Tibial artery (tissue), 4 donors: ENCODE data around the gene PRPSAP2.
A peak's percentile ranks its signal among the peaks of the same experiment; 100 is the strongest.

Experiments used
- DNase-seq, 2 donors: peaks; one replicate each; pipeline ENCODE4 v3.0.0-alpha.2; 2019
- H3K27ac ChIP-seq, 2 donors: fragments of 200-600 bp; sonication (generic) in 1 of 2; 1 replicate in 1 of 2; 2 replicates in 1 of 2; pipeline ENCODE4 v1.5.1; 2018 to 2019; ENCODE audit warnings: mild to moderate bottlenecking in 1 of 2
- H3K27me3 ChIP-seq, 2 donors: fragments of 200-600 bp; sonication (generic) in 1 of 2; one replicate each; pipeline versions ENCODE4 v1.5.1 to v1.6.0; 2016 to 2019
- H3K36me3 ChIP-seq, 3 donors: fragments of 200-600 bp; sonication (generic) in 2 of 3; one replicate each; pipeline ENCODE4 v1.5.1; 2016 to 2019; ENCODE audit warnings: mild to moderate bottlenecking in 2 of 3
- H3K4me1 ChIP-seq, 4 donors: fragments of 200-600 bp; sonication (generic) in 2 of 4; 1 replicate in 3 of 4; 2 replicates in 1 of 4; pipeline ENCODE4 v1.5.1; 2016 to 2019
- H3K4me3 ChIP-seq, 2 donors: fragments of 200-600 bp; sonication (generic) in 1 of 2; 1 replicate in 1 of 2; 2 replicates in 1 of 2; pipeline ENCODE4 v1.5.1; 2018 to 2019; ENCODE audit warnings: mild to moderate bottlenecking in 2 of 2
- H3K9me3 ChIP-seq, 3 donors: fragments of 200-600 bp; sonication (generic) in 1 of 3; one replicate each; pipeline ENCODE4 v1.5.1; 2016 to 2019
- CTCF ChIP-seq, 2 experiments: fragments of 200-600 bp in 1 of 2; fragments of 450-650 bp in 1 of 2; IDR thresholded peaks; one replicate each; pipeline ENCODE4 v1.5.1; 2017 to 2019; ENCODE audit warnings: antibody characterized with exemption in 2 of 2, mild to moderate bottlenecking in 1 of 2, moderate library complexity in 1 of 2
- intact Hi-C: fragments of 100-400 bp; cut with DNase I; formaldehyde crosslinking; loops from one replicate; pipeline ENCODE4 v1.15.0; 2023; ENCODE audit warnings: low total_unique reads

PRPSAP2 gene

GRCh38 chr17:18964550-18964949, 106.6 kb downstream of the PRPSAP2 start:
- H3K4me3 ChIP-seq: no peak overlapping the region
- no peaks in the 10 kb centered on the region for H3K27me3 ChIP-seq
- H3K27ac ChIP-seq: no peak overlapping the region
- peak in 1 of 2 donors; percentile 51 for DNase-seq
- no peak for TF ChIP-seq CTCF (IDR thresholded peaks at IDR 0.05)
- H3K4me1 ChIP-seq: peaks cover 0 to 24% (median 13%) of the 10 kb centered on the region in 4 donors
- intact Hi-C loops: no loop called here
- H3K36me3 ChIP-seq: no peaks in the 10 kb centered on the region
- no peaks in the 10 kb centered on the region for H3K9me3 ChIP-seq

GRCh38 chr17:18965530-18966236, 107.8 kb downstream of the PRPSAP2 start:
- DNase-seq: no peak
- intact Hi-C loops: no loop called here
- H3K4me3 ChIP-seq: no peak overlapping the region
- no peak overlapping the region for H3K27ac ChIP-seq
- peaks cover 0 to under 1% (median 0%) of the 10 kb centered on the region in 3 donors for H3K36me3 ChIP-seq
- no peaks in the 10 kb centered on the region for H3K9me3 ChIP-seq
- no peak for TF ChIP-seq CTCF (IDR thresholded peaks at IDR 0.05)
- H3K4me1 ChIP-seq: peaks cover 0 to 24% (median 13%) of the 10 kb centered on the region in 4 donors
- H3K27me3 ChIP-seq: no peaks in the 10 kb centered on the region

- no peak for DNase-seq
- intact Hi-C loops: no loop called here
- H3K9me3 ChIP-seq: no peaks in the 10 kb centered on the region
- H3K4me3 ChIP-seq: no peak overlapping the region
- H3K36me3 ChIP-seq: peaks cover 0 to 14% (median 11%) of the 10 kb centered on the region in 3 donors
- TF ChIP-seq CTCF (IDR thresholded peaks at IDR 0.05): no peak
- no peak overlapping the region for H3K27ac ChIP-seq
- H3K4me1 ChIP-seq: peaks cover 0 to 15% (median 6%) of the 10 kb centered on the region in 4 donors
- no peaks in the 10 kb centered on the region for H3K27me3 ChIP-seq
These were observed 109.1 kb downstream of the PRPSAP2 start for GRCh38 chr17:18966831-18967624.

GRCh38 chr17:18967916-18968315, 110.0 kb downstream of the PRPSAP2 start:
- no peak for TF ChIP-seq CTCF (IDR thresholded peaks at IDR 0.05)
- H3K4me3 ChIP-seq: no peak overlapping the region
- intact Hi-C loops: no loop called here
- no peak overlapping the region for H3K27ac ChIP-seq
- DNase-seq: no peak
- H3K4me1 ChIP-seq: peaks cover 0 to 13% (median 6%) of the 10 kb centered on the region in 4 donors
- H3K9me3 ChIP-seq: no peaks in the 10 kb centered on the region
- H3K36me3 ChIP-seq: peaks cover 0 to 17% (median 11%) of the 10 kb centered on the region in 3 donors
- H3K27me3 ChIP-seq: no peaks in the 10 kb centered on the region

GRCh38 chr17:18968345-18968744, 110.4 kb downstream of the PRPSAP2 start:
- H3K27ac ChIP-seq: no peak overlapping the region
- H3K4me3 ChIP-seq: no peak overlapping the region
- peaks cover 0 to 17% (median 11%) of the 10 kb centered on the region in 3 donors for H3K36me3 ChIP-seq
- intact Hi-C loops: no loop called here
- peaks cover 0 to 13% (median 6%) of the 10 kb centered on the region in 4 donors for H3K4me1 ChIP-seq
- no peak for DNase-seq
- H3K27me3 ChIP-seq: no peaks in the 10 kb centered on the region
- no peaks in the 10 kb centered on the region for H3K9me3 ChIP-seq
- TF ChIP-seq CTCF (IDR thresholded peaks at IDR 0.05): no peak
